Hindlimb muscle (tissue), 1 donor: ENCODE measurements around the gene SLC22A13. TPM values are rescaled to one million over a fixed set of nuclear protein-coding genes. Genes with fewer than 3 reads are reported as not detected.
"Not testable (repeated sequence)": the region's sequence is repeated elsewhere in the genome, so short reads cannot be mapped to it uniquely, and the experiment has no call there.

Source experiments
- DNase-seq: peaks from one replicate; pipeline ENCODE4 v3.0.0-alpha.2; 2013
- polyA plus RNA-seq: library from polyadenylated mRNA; unstranded; fragments of 120-200 nt; gene quantifications from one replicate; pipeline ENCODE4 v1.2.1, GENCODE V29; 2013; ENCODE audit not compliant: insufficient read length

Gene SLC22A13
- polyA plus RNA-seq, result 0.18 TPM

- no peak for DNase-seq
Observed at GRCh38 chr3:38265604-38266307, at the start of gene SLC22A13. Gene SLC22A13 (plus strand): TSS chr3:38265812. CDS start chr3:38265861, 49 bp downstream.

- no peak for DNase-seq
Observed at GRCh38 chr3:38219609-38220197, 45.9 kb upstream of the SLC22A13 start.

- no peak for DNase-seq
Observed at GRCh38 chr3:38221005-38221404, 44.6 kb upstream of the SLC22A13 start.

GRCh38 chr3:38222032-38222634, 43.5 kb upstream of the SLC22A13 start:
- DNase-seq, result no peak

DNA sequence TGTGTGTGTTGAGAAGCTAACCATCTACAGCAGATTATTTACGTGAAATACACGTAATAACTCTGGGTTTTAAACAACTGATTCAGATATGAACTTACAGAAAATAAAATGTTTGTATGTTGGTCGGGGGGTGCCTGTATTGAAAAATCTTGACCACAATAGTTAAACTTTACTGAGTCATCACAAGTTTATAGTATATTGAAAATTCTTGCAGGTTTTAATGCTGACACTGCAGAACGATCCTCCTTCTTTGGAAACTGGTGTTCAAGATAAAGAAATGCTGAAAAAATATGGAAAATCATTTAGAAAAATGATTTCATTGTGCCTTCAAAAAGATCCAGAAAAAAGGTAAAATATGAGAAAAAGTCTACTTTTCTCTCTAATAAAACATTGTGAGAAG, 41.3 kb upstream of the SLC22A13 start:
- no peak for DNase-seq

- no peak for DNase-seq
Observed at GRCh38 chr3:38226273-38226672, 39.3 kb upstream of the SLC22A13 start.

- DNase-seq, result no peak
Observed at GRCh38 chr3:38227989-38228388, 37.6 kb upstream of the SLC22A13 start.

- no peak for DNase-seq
Observed at GRCh38 chr3:38229036-38229435, 36.6 kb upstream of the SLC22A13 start.

- no peak for DNase-seq
Observed at GRCh38 chr3:38232701-38233100, 32.9 kb upstream of the SLC22A13 start.

- DNase-seq, result no peak
Observed at GRCh38 chr3:38235466-38235865, 30.1 kb upstream of the SLC22A13 start.

DNA sequence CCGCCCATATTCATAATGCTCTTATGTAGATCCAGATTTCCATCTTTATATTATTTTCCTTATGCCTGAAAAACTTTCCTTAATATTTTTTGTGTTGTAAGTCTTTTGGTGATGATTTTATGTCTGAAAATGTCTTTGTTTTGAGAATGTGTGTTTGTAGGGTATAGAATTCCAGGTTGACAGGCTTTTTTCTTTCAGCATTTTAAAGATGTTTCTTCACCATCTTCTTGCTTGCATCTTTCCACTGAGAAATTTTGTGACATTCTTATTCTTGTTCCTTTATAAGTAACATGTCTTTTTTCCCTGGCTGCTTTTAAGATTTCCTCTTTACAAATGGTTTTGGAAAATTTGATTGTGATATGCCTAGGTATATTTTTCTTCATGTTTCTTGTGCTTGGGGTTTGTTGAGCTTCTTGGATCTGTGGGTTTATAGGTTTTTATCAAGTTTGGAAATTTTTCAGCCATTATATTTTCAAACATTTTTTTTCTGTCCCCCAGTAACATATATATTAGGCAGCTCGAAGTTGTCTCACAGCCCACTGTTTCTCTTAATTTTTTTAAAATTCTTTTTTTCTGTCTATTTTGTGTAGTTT, 27.1 kb upstream of the SLC22A13 start:
- DNase-seq, result no peak

- DNase-seq, result not testable (repeated sequence)
Observed at GRCh38 chr3:38242812-38243211, 22.8 kb upstream of the SLC22A13 start.

DNA sequence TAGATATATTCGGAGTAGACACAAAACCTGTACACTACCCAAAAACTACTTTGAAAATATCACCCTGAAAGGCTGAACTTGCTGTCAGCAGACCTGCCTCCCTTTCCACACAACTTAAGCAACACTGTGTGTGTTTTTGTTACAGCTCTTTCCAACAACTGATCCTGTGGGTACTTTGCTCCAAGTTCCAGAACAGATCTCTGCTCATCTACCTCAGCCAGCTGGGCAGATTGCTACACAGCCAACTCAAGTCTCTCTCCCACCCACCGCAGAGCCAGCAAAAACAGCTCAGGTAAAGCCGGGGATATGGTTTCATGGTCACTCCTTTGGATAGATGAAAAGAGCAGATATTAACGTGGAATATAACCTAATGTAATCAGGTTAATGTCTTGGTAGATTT, 19.7 kb upstream of the SLC22A13 start:
- DNase-seq, result no peak

DNA sequence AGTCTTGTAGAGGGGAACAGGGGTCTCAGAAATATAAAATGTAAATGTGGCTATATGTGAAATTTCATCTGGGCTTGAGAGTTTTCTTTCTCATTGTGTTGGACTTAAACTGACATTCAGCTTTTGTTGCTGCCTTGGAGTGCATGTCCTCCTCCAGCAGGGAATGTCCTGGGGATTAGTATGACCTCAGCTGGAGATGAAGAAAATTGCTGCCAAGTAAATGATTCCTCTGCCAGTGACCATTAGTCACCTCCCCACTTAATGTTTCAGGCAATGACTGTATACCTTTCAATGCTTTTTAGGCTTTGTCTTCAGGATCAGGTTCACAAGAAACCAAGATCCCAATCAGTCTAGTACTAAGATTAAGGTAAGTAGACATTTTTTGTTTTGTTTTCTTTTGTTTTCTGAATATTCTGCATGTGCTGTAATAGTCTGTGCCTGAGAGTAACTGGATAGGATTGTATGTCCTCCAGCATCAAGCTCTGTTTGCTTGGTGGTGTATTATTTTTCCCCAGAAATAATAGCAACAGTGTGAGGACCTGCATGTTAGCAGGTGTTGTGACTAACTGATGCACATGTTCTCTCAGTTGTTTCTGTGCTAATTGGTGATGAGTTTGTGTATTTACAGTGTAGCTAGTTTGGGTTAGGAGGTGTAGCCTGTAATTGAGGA, 18.1 kb upstream of the SLC22A13 start:
- DNase-seq, result peak; percentile 44

DNA sequence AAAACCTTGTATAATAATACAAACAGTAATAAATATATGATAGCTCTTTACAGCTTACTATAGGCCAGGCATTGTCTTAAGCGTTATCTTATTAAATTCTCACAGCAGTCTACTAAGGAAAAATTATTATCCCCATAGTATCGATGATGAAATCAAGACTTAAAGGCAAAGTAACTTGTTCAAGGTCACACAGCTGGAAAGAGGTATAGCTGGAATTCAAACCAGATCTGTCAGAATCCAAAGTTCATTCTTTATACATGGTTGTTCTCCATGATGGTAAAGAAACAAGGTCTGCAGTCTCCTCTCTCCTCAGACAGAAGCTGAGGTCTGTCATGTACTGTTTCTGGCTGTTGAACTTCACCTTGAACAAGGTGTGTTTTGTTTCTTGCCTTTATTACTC, 15.4 kb upstream of the SLC22A13 start:
- DNase-seq, result no peak

DNA sequence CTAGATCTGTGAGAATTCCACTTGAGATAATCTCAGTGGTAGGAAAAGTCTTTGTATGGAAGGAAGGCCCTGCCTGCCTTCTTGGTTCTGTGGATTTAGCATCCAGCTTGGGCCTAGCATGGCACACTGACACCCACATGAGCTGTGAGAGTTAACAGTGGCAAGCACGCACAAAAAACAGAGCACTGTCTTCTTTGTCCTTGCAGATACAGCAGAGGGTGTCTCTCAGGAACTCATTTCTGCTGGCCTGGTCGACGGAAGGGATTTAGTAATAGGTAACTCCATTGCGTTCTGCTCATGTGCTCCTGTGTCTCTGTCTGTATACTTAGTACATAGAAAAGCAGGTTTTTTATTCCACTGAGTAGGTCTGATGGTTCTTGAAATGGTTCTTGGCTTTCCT, 14.4 kb upstream of the SLC22A13 start:
- DNase-seq, result no peak

- DNase-seq, result no peak
Observed at GRCh38 chr3:38253704-38254103, 11.9 kb upstream of the SLC22A13 start.

DNA sequence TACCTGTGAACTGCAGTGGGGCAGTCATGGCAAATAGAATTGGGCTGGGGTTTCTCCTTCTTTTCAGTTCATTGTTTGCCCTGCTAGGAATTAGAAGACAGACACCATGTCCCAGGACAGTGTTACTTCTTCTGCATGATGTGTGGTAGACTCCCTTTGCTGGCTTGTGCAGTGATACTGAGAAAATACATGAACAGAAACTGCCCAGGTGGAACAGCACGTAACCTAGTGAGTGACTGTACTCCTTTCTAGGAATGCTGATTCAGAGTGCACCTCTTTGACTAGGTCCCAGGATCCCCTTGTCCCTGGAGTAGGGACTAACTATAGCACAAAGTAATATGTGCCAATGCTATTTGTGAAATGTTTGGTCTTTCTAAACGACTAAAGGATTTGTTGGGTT, 10.7 kb upstream of the SLC22A13 start:
- DNase-seq, result no peak

GRCh38 chr3:38255627-38256026, 10.0 kb upstream of the SLC22A13 start:
- no peak for DNase-seq

- DNase-seq, result no peak
Observed at GRCh38 chr3:38257583-38257982, 8.0 kb upstream of the SLC22A13 start.

DNA sequence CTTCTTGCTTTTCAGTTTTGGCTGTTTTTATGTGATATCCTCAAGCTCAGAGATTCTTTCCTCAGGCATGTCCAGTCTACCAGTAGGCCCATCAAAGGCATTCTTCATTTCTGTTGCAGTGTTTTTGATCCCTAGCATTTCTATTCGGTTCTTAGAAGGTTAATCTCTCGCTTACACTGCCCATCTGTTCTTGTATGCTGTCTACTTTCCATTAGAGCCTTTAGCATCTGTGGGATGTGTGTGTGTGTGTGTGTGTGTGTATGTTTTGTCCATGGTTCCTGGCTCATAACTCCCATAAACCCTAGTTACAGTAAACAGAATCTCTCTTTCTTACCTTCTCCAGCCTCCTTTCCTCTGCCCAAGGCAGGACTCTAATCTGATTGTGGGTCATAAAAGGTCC, 5.1 kb upstream of the SLC22A13 start:
- no peak for DNase-seq

DNA sequence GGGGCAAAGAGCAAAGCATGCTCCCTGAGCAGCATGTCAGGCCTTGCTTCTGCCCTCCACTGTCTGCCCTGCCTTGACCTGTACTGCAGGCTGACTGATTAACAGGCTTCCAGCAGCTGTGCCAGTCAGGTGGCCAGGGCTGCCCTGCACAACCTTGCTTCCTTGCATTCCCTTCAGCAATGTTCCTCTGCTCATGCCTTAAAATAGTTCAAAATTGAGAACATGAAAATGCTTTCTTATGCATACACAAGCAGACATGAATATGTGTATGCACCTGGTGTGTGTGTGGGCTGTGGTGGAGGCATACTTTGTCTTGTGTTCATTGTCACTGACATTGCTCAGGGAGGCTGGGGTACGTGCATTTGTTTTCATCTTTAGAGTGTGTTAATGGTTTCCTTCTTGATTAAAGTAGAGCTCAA, 1.2 kb upstream of the SLC22A13 start:
- no peak for DNase-seq

GRCh38 chr3:38264779-38265178, 833 bp upstream of the SLC22A13 start:
- DNase-seq, result no peak
